PC-3 (cell line): ENCODE data around the gene TMEM123.

Experiments
- EZH2 ChIP-seq: fragments of 300-600 bp; sonication (generic); IDR thresholded peaks from one replicate; pipeline ENCODE4 v1.6.1; 2017; ENCODE audit warnings: antibody characterized with exemption, mild to moderate bottlenecking, low read length; ENCODE audit not compliant: unreplicated experiment
- EZH2phosphoT487 ChIP-seq: fragments of 300-600 bp; sonication (generic); IDR thresholded peaks from 2 replicates; pipeline ENCODE4 v1.6.1; 2018; ENCODE audit warnings: mild to moderate bottlenecking, antibody characterized with exemption, low read length, borderline replicate concordance
- TF ChIP-seq, protein P1 (sequence below): fragments of 300-600 bp; sonication (generic); conservative IDR thresholded peaks from 2 replicates; pipeline ENCODE4 v1.5.1; 2017; ENCODE audit warnings: antibody characterized with exemption, low read depth, mild to moderate bottlenecking, low read length

GRCh38 chr11:102429691-102430090 lies 22.9 kb downstream of the TMEM123 start:
- TF ChIP-seq, protein P1, sequence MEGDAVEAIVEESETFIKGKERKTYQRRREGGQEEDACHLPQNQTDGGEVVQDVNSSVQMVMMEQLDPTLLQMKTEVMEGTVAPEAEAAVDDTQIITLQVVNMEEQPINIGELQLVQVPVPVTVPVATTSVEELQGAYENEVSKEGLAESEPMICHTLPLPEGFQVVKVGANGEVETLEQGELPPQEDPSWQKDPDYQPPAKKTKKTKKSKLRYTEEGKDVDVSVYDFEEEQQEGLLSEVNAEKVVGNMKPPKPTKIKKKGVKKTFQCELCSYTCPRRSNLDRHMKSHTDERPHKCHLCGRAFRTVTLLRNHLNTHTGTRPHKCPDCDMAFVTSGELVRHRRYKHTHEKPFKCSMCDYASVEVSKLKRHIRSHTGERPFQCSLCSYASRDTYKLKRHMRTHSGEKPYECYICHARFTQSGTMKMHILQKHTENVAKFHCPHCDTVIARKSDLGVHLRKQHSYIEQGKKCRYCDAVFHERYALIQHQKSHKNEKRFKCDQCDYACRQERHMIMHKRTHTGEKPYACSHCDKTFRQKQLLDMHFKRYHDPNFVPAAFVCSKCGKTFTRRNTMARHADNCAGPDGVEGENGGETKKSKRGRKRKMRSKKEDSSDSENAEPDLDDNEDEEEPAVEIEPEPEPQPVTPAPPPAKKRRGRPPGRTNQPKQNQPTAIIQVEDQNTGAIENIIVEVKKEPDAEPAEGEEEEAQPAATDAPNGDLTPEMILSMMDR, result no peak
- no peak for TF ChIP-seq EZH2phosphoT487
- TF ChIP-seq EZH2, result no peak
